H1 (cell line): ENCODE measurements around the gene KIF1C. TPM values are rescaled to one million over a fixed set of nuclear protein-coding genes. Genes with fewer than 3 reads are reported as not detected.

Source experiments
- CTCF ChIA-PET: fragments of 300-600 bp; sonication (Branson Sonifier 250); formaldehyde crosslinking; loops from one replicate; lab custom pipeline; 2021; ENCODE audit not compliant: partially characterized antibody; lab: Charles Lee
- POLR2A ChIA-PET: fragments of 300-600 bp; sonication (Branson Sonifier 250); formaldehyde crosslinking; loops from one replicate; lab custom pipeline; 2021; ENCODE audit warnings: inconsistent platforms; ENCODE audit not compliant: partially characterized antibody; lab: Charles Lee
- DNase-seq, 2 experiments: peaks; one replicate each; pipeline versions ENCODE4 v3.0.0 to v3.0.0-alpha.2; 2010 to 2022; ENCODE audit warnings: low spot score in 2 of 2, low read depth in 1 of 2, mixed read lengths in 1 of 2
- FAIRE-seq: peaks from 2 replicates; lab custom pipeline; 2011; peaks lifted over from hg19 to GRCh38; lab: Jason Lieb, UNC
- H2AFZ ChIP-seq: 2 replicates; pipeline ENCODE4 v1.8.1; 2012; ENCODE audit warnings: low read length, inconsistent platforms
- H2AK5ac ChIP-seq: 2 replicates; pipeline ENCODE4 v1.6.1; 2013; ENCODE audit warnings: low read depth, low read length
- H2BK120ac ChIP-seq: replicated peaks from 2 replicates; pipeline ENCODE3; 2013; ENCODE audit warnings: low read depth, low read length, inconsistent platforms
- H2BK12ac ChIP-seq: 2 replicates; pipeline ENCODE4 v1.6.1; 2013; ENCODE audit warnings: low read depth, low read length
- H2BK15ac ChIP-seq: 2 replicates; pipeline ENCODE4 v1.6.1; 2013; ENCODE audit warnings: low read length
- H2BK20ac ChIP-seq: 2 replicates; pipeline ENCODE4 v1.6.1; 2013; ENCODE audit warnings: low read length
- H2BK5ac ChIP-seq: 2 replicates; pipeline ENCODE4 v1.6.1; 2013; ENCODE audit warnings: low read depth, low read length
- H3K14ac ChIP-seq: 2 replicates; pipeline ENCODE4 v1.6.1; 2013; ENCODE audit warnings: inconsistent platforms; ENCODE audit not compliant: insufficient read length
- H3K18ac ChIP-seq: 2 replicates; pipeline ENCODE4 v1.6.1; 2013; ENCODE audit warnings: low read length; ENCODE audit errors: extremely low read depth
- H3K23ac ChIP-seq: 2 replicates; pipeline ENCODE4 v1.6.1; 2013; ENCODE audit warnings: inconsistent platforms; ENCODE audit not compliant: insufficient read length
- H3K23me2 ChIP-seq: 2 replicates; pipeline ENCODE4 v1.6.1; 2013; ENCODE audit warnings: low read depth, low read length
- H3K27ac ChIP-seq: 2 replicates; pipeline ENCODE4 v1.6.1; 2011; ENCODE audit warnings: low read depth, low read length, inconsistent platforms
- H3K27me3 ChIP-seq, 4 experiments: replicated peaks in 1 of 4; 1 replicate in 1 of 4; 2 replicates in 3 of 4; pipeline versions ENCODE4 v1.6.1 to v1.8.1; 2011 to 2013; ENCODE audit warnings: low read length in 3 of 4, mild to moderate bottlenecking in 3 of 4, inconsistent platforms in 2 of 4, mixed read lengths in 2 of 4, moderate library complexity in 1 of 4; ENCODE audit not compliant: control insufficient read depth in 3 of 4, insufficient read depth in 3 of 4; ENCODE audit errors: extremely low read depth in 1 of 4
- H3K36me3 ChIP-seq, 4 experiments: 2 replicates each; pipeline versions ENCODE4 v1.6.1 to v1.8.1; 2011 to 2013; ENCODE audit warnings: mild to moderate bottlenecking in 4 of 4, low read length in 3 of 4, moderate library complexity in 2 of 4, control low read depth in 1 of 4, inconsistent platforms in 1 of 4; ENCODE audit not compliant: insufficient read depth in 4 of 4, control insufficient read depth in 2 of 4
- H3K4ac ChIP-seq: replicated peaks from 2 replicates; pipeline ENCODE3; 2013; ENCODE audit warnings: low read length, low read depth, mixed read lengths, inconsistent platforms; ENCODE audit not compliant: insufficient read length
- H3K4me1 ChIP-seq, 4 experiments: replicated peaks in 1 of 4; 1 replicate in 1 of 4; 2 replicates in 3 of 4; pipeline versions ENCODE4 v1.6.1 to v1.8.1; 2011 to 2013; ENCODE audit warnings: low read length in 3 of 4, inconsistent platforms in 2 of 4, mixed read lengths in 1 of 4; ENCODE audit not compliant: insufficient read depth in 4 of 4, control insufficient read depth in 3 of 4
- H3K4me2 ChIP-seq, 2 experiments: 2 replicates each; pipeline versions ENCODE4 v1.6.1 to v1.8.1; 2011 to 2013; ENCODE audit warnings: low read depth in 2 of 2, low read length in 2 of 2, control low read depth in 1 of 2, inconsistent platforms in 1 of 2, mild to moderate bottlenecking in 1 of 2; ENCODE audit not compliant: insufficient read depth in 1 of 2
- H3K4me3 ChIP-seq, 4 experiments: fragments of 200-600, 300-600 bp in 1 of 4; sonication (generic), shearing (Covaris generic), sonication (Bioruptor Twin) in 1 of 4; 2 replicates each; pipeline versions ENCODE4 v1.5.1 to v1.8.1; 2011 to 2016; ENCODE audit warnings: low read length in 4 of 4, low read depth in 3 of 4, control low read depth in 2 of 4, inconsistent platforms in 2 of 4, mild to moderate bottlenecking in 2 of 4, mixed read lengths in 1 of 4, moderate library complexity in 1 of 4; ENCODE audit not compliant: insufficient read depth in 2 of 4; ENCODE audit errors: extremely low read depth in 1 of 4
- H3K56ac ChIP-seq: replicated peaks from 2 replicates; pipeline ENCODE3; 2013; ENCODE audit warnings: low read depth, mild to moderate bottlenecking, mixed read lengths, low read length, inconsistent platforms; ENCODE audit not compliant: insufficient read length
- H3K79me1 ChIP-seq: 2 replicates; pipeline ENCODE4 v1.6.1; 2013; ENCODE audit warnings: low read depth, low read length, control low read depth
- H3K79me2 ChIP-seq, 2 experiments: 2 replicates each; pipeline versions ENCODE4 v1.6.1 to v1.8.1; 2012 to 2013; ENCODE audit warnings: low read length in 2 of 2, mild to moderate bottlenecking in 2 of 2, inconsistent platforms in 1 of 2; ENCODE audit not compliant: insufficient read depth in 2 of 2, control insufficient read depth in 1 of 2
- H3K9ac ChIP-seq, 4 experiments: replicated peaks in 1 of 4; 1 replicate in 1 of 4; 2 replicates in 3 of 4; pipeline versions ENCODE4 v1.6.1 to v1.8.1; 2011 to 2013; ENCODE audit warnings: low read depth in 3 of 4, low read length in 3 of 4, control low read depth in 2 of 4, mild to moderate bottlenecking in 2 of 4, moderate library complexity in 2 of 4, inconsistent platforms in 1 of 4; ENCODE audit errors: extremely low read depth in 1 of 4
- H3K9me3 ChIP-seq, 2 experiments: 2 replicates each; pipeline versions ENCODE4 v1.6.1 to v1.8.1; 2012 to 2013; ENCODE audit warnings: mild to moderate bottlenecking in 2 of 2, moderate library complexity in 2 of 2, control low read depth in 1 of 2, inconsistent platforms in 1 of 2, low read depth in 1 of 2, low read length in 1 of 2, mixed read lengths in 1 of 2; ENCODE audit not compliant: insufficient read depth in 2 of 2
- H4K20me1 ChIP-seq, 2 experiments: replicated peaks in 1 of 2; 2 replicates each; pipeline versions ENCODE3 to v1.8.1; 2011 to 2013; ENCODE audit warnings: inconsistent platforms in 2 of 2, low read length in 2 of 2, mild to moderate bottlenecking in 1 of 2; ENCODE audit not compliant: insufficient read depth in 2 of 2, control insufficient read depth in 1 of 2
- H4K5ac ChIP-seq: 2 replicates; pipeline ENCODE4 v1.6.1; 2013; ENCODE audit warnings: low read length, low read depth, mixed read lengths, inconsistent platforms; ENCODE audit not compliant: insufficient read length
- H4K8ac ChIP-seq: 2 replicates; pipeline ENCODE4 v1.8.0; 2013; ENCODE audit warnings: mild to moderate bottlenecking, moderate library complexity, low read length, inconsistent platforms; ENCODE audit not compliant: insufficient read depth; ENCODE audit errors: extremely low read depth
- H4K91ac ChIP-seq: replicated peaks from 2 replicates; pipeline ENCODE3; 2013; ENCODE audit warnings: low read length, mixed read lengths, inconsistent platforms; ENCODE audit not compliant: insufficient read length
- ASH2L ChIP-seq: fragments of 200-600, 300-600 bp; sonication (generic); IDR thresholded peaks from one replicate; pipeline ENCODE4 v1.7.1; 2017; ENCODE audit warnings: low read length
- CHD1 ChIP-seq: IDR thresholded peaks from 2 replicates; pipeline ENCODE4 v1.6.1; 2012; ENCODE audit warnings: low read depth, low read length, improper control_type of control experiment
- KDM1A ChIP-seq: fragments of 200-600, 300-600 bp; sonication (generic); IDR thresholded peaks from 2 replicates; pipeline ENCODE4 v1.7.1; 2016; ENCODE audit warnings: mild to moderate bottlenecking, low read length, borderline replicate concordance
- KDM5A ChIP-seq: fragments of 200-600 bp; IDR thresholded peaks from 2 replicates; pipeline ENCODE4 v1.7.1; 2012; ENCODE audit warnings: mild to moderate bottlenecking, low read length, inconsistent platforms, mixed read lengths
- POLR2AphosphoS5 ChIP-seq: IDR thresholded peaks from 2 replicates; pipeline ENCODE4 v1.6.1; 2011; ENCODE audit warnings: low read depth, low read length
- RXRA ChIP-seq: IDR thresholded peaks from 2 replicates; pipeline ENCODE4 v1.6.1; 2011; ENCODE audit warnings: low read depth, mild to moderate bottlenecking, low read length, moderate library complexity; ENCODE audit not compliant: insufficient read depth
- SIN3A ChIP-seq, 2 experiments: IDR thresholded peaks in 1 of 2; conservative IDR thresholded peaks in 1 of 2; 2 replicates each; pipeline ENCODE4 v1.6.1; 2011 to 2012; ENCODE audit warnings: low read length in 2 of 2, improper control_type of control experiment in 1 of 2, low read depth in 1 of 2, mild to moderate bottlenecking in 1 of 2
- SUZ12 ChIP-seq: fragments of 200-600 bp; sonication (generic); IDR thresholded peaks from 2 replicates; pipeline ENCODE4 v1.6.1; 2012; ENCODE audit warnings: mild to moderate bottlenecking, inconsistent platforms, low read length, moderate library complexity, mixed read lengths
- TBP ChIP-seq: IDR thresholded peaks from 2 replicates; pipeline ENCODE4 v1.6.1; 2011; ENCODE audit warnings: low read depth, low read length, improper control_type of control experiment
- TEAD4 ChIP-seq: IDR thresholded peaks from 2 replicates; pipeline ENCODE4 v1.6.1; 2012; ENCODE audit warnings: low read depth, low read length, inconsistent platforms, mixed read lengths
- WGBS, 2 experiments: shearing (Covaris generic) in 1 of 2; methylation state at CpG; one replicate each; pipeline versions ENCODE4 v1.1.6 to v1.1.7; 2013 to 2015; ENCODE audit warnings: low lambda C conversion rate in 2 of 2, mixed read lengths in 2 of 2, inconsistent platforms in 1 of 2, low coverage in 1 of 2, missing lambda C conversion rate in 1 of 2; ENCODE audit not compliant: insufficient replicate concordance in 2 of 2, insufficient coverage in 1 of 2, insufficient read length in 1 of 2; ENCODE audit errors: extremely low coverage in 1 of 2, missing lambda C conversion rate in 1 of 2; 5-methylcytosine and 5-hydroxymethylcytosine counted together
- polyA plus RNA-seq, 7 experiments: library from polyadenylated mRNA; depleted of rRNA in 3 of 7; stranded (reverse) in 5 of 7; unstranded in 2 of 7; fragments of >200 nt in 5 of 7; fragments of 200-250 nt in 2 of 7; gene quantifications; 1 replicate in 5 of 7; 2 replicates in 1 of 7; 4 replicates in 1 of 7; pipeline versions ENCODE4 v1.2.1 to v1.2.3, GENCODE V29; 2011 to 2013; ENCODE audit warnings: missing spikeins in 2 of 7, mixed read lengths in 2 of 7
- total RNA-seq: library from RNA; stranded (reverse); fragmentation: NEBNext Ultra II Directional; extraction: Animal tissue kit (Norgen Biotek cat#: 25700); gene quantifications from 2 replicates; pipeline ENCODE4 v1.2.1, GENCODE V29; 2021

KIF1C gene
- total and polyA plus RNA-seq, 2 of the 8 experiments (the other 6 are each of a cell fraction or from before 2014, with no cell fraction given), result 14.3 to 114 TPM

DNA sequence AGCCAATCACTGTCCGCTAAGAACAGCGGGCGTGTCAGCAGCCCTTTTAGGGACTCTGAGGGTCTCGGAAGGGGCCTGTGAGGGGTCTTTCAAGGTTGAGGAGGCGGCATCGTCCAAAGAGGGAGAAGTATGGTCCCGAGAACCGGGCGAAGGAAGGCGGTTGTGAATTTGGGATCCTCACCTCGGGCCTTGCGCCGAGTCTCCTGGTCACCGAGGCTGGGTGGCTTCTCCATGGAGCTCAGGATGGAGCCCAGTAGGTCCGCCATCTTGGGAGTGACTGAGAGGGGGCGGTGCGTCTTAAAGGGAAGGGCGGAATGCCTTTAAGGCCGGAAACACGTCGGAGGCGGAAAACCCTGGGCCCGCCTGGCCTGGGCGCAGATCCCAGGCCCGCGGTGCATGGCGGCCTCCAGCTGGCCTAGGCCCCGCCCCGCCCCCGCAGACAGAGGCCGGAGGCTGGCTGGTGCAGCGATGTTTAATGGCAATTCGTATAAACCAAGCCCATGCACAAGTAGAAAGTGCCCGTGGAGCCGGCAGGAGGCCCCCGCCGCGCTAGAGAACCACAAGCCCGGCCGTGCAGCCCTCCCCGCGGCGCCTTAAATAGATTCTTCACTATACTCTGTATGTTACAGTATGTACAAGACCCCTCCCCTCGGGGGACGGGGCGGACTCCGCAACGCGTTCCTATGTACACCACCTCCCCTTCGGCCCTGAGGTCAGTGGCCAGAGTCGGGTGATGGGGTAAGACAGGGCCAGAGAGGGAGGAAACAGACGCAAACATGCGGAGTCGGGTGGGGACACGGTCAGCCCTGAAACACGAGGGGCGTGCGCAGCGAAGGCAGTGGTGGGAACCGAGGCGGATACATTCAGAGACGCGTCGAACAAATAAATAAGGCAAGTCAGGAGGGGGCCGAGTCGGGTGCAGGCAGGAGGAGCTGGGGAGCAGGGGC lies 29.9 kb upstream of the KIF1C start, which contains the start of gene SPAG7:
SPAG7 (minus strand) TSS at position 279 of the 947 bp plus-strand sequence; CDS start at position 266, 13 bp downstream.
- no peak within 1 kb of the TSS for H3K23ac ChIP-seq
- H3K23me2 ChIP-seq, result peaks cover 19% of the 10 kb centered on the region; the same call in 1 of the 2 replicates
- peak within 1 kb of the TSS; percentile 29 for H3K14ac ChIP-seq
- H3K27me3 ChIP-seq, result peaks cover 0 to 4% (median 2%) of the 10 kb centered on the region in 4 experiments; a peak in 3 of 7 replicates
- peaks cover 3% of the 10 kb centered on the region; the same call in 1 of the 2 replicates for H3K79me1 ChIP-seq
- peaks cover 2 to 16% (median 9%) of the 10 kb centered on the region in 4 experiments for H3K4me1 ChIP-seq
- ChIA-PET CTCF (interaction anchor here (0.6 to 7.3 kb wide), 10 partner anchors 10 to 197 kb away, joined by 3 to 41 read pairs (median 5); partner anchors contain the start of genes ENO3, PFN1 and SLC25A11), POLR2A (interaction anchor here (0.7 to 32.4 kb wide), 23 partner anchors 11 to 185 kb away, joined by 3 to 987 read pairs (median 4); partner anchors contain the start of genes C17orf107, CAMTA2, ENO3 and INCA1)
- peak within 1 kb of the TSS; percentile 75 for H2AK5ac ChIP-seq
- peak within 1 kb of the TSS; percentile 97 for H4K8ac ChIP-seq
- peak within 1 kb of the TSS; percentile 100 for H3K18ac ChIP-seq
- H2AFZ ChIP-seq, result no peak within 1 kb of the TSS
- H3K4ac ChIP-seq, result peak within 1 kb of the TSS; percentile 76
- H3K4me3 ChIP-seq, result peak within 1 kb of the TSS; percentile 71 to 90 (median 85)
- peak within 1 kb of the TSS; percentile 99 for H2BK12ac ChIP-seq
- H4K20me1 ChIP-seq, result peaks cover 2 to 6% of the 10 kb centered on the region in 2 experiments
- H2BK15ac ChIP-seq, result peak within 1 kb of the TSS; percentile 99; the same call in 1 of the 2 replicates
- H3K27ac ChIP-seq, result peak within 1 kb of the TSS; percentile 96
- H3K36me3 ChIP-seq, result peaks cover 0 to 11% (median 0%) of the 10 kb centered on the region in 4 experiments; a peak in 1 of 8 replicates
- H2BK20ac ChIP-seq, result peak within 1 kb of the TSS; percentile 48; the same call in 1 of the 2 replicates
- H3K9me3 ChIP-seq, result no peaks in the 10 kb centered on the region
- peak within 1 kb of the TSS; percentile 95 for H4K5ac ChIP-seq
- H3K4me2 ChIP-seq, result peak within 1 kb of the TSS; percentile 92 to 99
- no peak within 1 kb of the TSS for H2BK120ac ChIP-seq
- peak within 1 kb of the TSS; percentile 99 for H2BK5ac ChIP-seq
- FAIRE-seq (no peak), DNase-seq (peak; percentile 90 to 98)
- peaks cover 0 to 16% of the 10 kb centered on the region in 2 experiments; a peak in 2 of 4 replicates for H3K79me2 ChIP-seq
- peak within 1 kb of the TSS; percentile 97 for H4K91ac ChIP-seq
- H3K9ac ChIP-seq, result peak within 1 kb of the TSS; percentile 86 to 98 (median 92)
- peak within 1 kb of the TSS; percentile 83 for H3K56ac ChIP-seq
- WGBS, 2 experiments, result 3% methylated on average over 65 of the region's 66 CpGs; no CpG with 5 or more reads in 1 of the 2 experiments
- no peak; the same call in 1 of the 2 replicates for TF ChIP-seq CHD1
- TF ChIP-seq KDM1A, result no peak
- TF ChIP-seq SUZ12, result no peak
- TF ChIP-seq RXRA, result no peak
- TF ChIP-seq POLR2AphosphoS5, result peak; percentile 81
- peak; percentile 69 for TF ChIP-seq TBP
- TF ChIP-seq KDM5A, result peak; percentile 65
- peak; percentile 33 to 78; a peak in 3 of 4 replicates for TF ChIP-seq SIN3A (conservative IDR thresholded peaks at IDR 0.05 in 1 of 2, IDR thresholded peaks at IDR 0.05 in 1 of 2; ENCODE audit: low read depth in 1 of 2, low read length in 2 of 2)
- peak; percentile 64; the same call in 1 of the 2 replicates for TF ChIP-seq TEAD4
- TF ChIP-seq ASH2L, result peak; percentile 23
